NCI-H748 (cell line): ENCODE measurements around the gene SMCHD1.
"Not testable (repeated sequence)": the region's sequence is repeated elsewhere in the genome, so short reads cannot be mapped to it uniquely, and the experiment has no call there.

ENCODE experiments used
- DNase-seq: peaks from one replicate; lab custom pipeline; 2025; ENCODE audit not compliant: unreplicated experiment; lab: John Stamatoyannopoulos, UW

SMCHD1 gene

DNA sequence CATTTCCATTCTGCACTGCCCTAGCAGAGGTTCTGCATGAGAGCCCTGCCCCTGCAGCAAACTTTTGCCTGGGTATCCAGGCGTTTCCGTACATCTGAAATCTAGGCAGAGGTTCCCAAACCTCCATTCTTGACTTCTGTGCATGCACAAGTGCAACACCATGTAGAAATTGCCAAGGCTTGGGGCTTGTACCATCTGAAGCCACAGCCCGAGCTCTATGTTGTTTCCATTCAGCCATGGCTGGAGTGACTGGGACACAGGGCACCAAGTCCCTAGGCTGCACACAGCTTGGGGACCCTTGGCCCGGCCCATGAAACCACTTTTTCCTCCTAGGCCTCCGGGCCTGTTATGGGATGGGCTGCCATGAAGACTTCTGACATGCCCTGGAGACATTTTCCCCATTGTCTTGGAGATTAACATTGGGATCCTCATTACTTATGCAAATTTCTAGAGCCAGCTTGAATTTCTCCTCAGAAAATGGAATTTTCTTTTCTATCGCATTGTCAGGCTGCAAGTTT is 154.2 kb downstream of the SMCHD1 start:
- DNase-seq = not testable (repeated sequence)

DNA sequence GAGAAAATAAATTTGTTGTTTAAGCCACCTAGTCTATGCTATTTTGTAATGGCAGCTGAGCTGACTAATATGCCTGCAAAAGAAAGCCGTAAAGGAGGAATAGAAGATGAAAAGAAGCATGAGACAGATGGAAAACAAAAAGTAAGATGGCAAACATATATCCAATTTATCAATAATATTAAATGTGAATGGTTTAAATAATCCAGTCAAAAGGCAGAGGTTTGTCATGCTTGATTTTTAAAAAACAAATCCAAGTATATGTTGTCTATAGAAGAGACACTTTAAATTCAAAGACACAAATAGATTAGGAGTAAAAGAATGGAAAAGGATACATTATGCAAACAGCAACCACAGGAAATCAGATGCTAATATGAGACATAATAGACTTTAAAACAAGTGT is 155.9 kb downstream of the SMCHD1 start:
- DNase-seq = no peak

DNA sequence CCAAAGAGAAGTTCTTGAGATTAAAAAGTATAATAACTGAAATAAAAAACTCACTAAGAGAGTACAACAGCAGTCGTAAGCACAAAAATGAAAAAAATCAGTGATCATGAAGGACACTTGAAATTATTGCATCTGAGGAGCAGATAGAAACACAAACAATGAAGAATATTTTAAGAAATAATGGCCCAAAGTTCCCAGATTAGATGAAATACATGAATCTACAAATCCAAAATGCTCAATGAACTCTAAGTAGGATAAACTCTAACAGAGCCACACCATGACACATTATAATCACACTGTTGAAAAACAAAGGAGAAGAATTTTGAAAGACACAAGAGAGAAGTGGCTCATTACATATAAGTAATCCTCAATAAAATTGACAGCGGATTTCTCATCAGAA is 159.4 kb downstream of the SMCHD1 start:
- no peak for DNase-seq

DNA sequence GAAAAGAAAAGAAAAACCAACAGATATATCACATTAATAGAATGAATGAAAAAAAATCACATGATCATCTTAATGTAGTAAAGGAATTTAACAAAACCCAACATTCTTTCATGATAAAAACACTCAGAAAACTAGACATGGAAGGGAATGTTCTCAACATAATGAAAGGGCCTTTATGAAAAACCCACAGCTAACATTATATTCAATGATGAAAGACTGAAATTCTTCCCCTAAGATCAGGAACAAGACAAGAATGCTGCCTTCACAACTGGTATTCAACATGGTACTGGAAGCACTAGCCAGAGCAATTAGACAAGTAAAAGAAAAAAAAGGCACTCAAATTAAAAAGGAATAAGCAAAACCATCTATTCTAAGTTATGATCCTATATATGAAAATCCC is 162.8 kb downstream of the SMCHD1 start:
- no peak for DNase-seq

DNA sequence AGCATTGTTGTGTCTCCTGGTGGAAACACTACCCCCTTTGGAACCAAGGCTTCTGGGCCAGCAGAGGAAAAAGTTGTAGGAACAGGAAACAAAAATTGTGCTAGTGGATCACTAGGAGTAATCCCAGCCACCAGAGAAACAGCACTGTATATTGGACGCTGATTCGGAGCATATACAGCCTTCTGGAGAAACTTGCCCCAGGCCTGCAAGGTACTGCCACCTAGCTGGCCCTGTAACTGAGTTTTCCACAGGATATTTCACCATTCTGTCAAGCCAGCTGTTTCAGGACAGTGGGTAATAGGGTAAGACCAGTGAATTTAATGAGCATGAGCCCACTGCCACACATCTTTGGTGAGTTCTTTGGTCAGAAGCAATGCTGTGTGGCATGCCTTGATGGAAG is 166.2 kb downstream of the SMCHD1 start:
- DNase-seq = no peak

DNA sequence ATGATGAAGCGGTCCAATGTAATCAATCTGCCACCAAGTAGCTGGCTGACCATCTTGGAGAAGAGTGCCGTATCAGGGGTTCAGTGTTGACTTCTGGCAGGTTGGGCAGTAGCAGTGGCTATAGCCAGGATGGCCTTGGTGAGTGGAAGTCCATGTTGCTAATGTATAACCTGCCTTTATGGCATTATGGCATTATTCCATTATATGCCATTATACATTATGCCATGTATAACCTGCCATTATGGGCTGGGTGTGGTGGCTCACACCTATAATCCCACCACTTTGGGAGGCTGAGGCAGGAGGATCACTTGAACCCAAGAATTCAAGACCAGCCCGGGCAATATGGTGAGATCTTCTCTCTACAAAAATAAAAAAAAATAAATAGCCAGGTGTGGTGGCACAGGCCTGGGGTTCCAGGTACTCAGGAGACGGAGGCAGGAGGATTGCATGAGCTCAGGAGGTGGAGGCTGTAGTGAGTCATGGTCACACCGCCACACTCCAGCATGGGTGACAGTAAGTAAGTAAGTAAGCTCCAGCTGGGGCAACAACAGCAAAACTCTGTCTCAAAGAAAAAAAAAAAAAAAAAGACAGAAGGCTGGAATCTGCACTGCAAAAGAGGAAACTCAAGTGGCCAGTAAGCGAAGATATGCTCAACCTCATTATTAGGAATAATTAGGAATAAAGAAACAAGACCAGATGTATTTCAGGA is 166.8 kb downstream of the SMCHD1 start:
- DNase-seq = no peak

DNA sequence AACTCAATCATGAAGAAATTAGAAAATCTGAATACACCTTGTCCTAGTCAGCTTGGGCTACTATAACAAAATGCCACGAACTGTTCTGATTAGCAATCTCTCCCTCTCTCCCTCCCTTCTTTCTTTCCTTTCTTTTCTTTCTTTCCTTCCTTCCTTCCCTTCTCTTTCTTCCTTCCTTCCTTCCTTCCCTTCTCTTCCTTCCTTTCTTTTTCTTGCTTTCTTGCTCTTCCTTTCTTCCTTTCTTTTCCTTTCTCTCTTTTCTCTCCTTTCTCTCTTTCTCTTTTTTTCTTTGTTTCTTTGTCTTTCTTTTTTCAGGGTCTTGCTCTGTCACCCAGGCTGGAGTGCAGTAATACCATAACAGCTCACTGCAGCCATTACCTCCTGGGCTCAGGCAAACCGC is 167.7 kb downstream of the SMCHD1 start:
- DNase-seq = no peak

DNA sequence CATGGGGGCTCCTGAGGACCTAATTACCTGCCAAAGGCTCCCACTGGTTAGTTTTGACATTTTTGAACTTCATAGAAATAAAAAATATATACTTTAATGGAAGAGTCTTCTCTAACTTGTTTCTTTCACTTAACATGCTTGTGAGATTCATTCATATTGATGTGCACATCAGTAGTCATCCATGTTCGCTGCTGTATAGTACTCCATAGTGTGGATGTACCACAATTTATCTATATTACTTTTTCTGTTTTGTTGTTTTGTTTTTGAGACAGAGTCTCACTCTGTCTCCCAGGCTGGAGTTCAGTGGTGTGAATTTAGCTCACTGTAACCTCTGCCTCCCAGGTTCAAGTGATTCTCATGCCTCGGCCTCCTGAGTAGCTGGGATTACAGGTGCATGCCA is 168.4 kb downstream of the SMCHD1 start:
- no peak for DNase-seq

DNA sequence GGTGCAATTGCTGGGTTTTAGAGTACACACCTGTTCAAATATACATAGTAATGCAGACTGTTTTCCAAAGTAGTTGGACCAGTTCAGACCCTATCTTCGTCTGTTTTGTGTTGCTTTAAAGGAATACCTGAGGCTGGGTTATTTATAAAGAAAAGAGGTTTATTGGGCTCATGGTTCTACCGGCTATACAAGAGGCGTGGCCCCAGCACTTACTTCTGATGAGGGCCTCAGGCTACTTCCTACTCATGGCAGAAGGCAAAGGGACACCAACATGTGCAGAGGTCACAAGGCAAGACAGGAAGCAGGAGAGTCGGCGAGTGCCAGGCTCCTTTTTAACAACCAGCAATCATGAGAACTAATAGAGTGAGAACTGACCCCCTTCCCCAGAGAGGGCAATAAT is 169.3 kb downstream of the SMCHD1 start:
- no peak for DNase-seq

DNA sequence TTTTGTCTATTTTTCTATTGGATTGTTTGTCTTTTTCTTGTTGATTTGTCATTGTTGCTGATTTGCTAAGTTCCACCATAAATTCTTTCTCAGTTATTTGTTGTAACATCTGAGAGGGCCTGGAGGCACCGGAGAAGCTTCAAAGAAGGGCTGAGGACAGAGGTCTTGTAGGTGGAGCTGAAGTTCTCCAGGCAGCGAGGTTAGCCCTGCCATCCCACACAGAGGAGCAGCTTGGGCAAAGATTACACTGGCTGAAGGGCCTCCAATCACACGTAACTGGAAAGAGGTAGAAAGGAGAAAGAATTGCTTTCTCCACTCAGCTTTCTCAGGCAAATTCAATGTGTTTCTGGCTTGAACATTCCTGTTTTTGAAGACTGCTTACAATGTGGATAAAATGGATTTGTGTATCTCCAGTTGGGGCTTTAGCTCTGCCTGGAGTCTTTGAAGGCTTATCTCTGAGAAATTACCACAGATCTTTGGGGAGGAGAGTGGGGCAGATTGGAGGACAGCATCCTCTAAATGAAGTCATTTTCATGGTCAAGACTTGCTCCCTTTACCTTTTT is 170.2 kb downstream of the SMCHD1 start:
- DNase-seq = no peak

DNA sequence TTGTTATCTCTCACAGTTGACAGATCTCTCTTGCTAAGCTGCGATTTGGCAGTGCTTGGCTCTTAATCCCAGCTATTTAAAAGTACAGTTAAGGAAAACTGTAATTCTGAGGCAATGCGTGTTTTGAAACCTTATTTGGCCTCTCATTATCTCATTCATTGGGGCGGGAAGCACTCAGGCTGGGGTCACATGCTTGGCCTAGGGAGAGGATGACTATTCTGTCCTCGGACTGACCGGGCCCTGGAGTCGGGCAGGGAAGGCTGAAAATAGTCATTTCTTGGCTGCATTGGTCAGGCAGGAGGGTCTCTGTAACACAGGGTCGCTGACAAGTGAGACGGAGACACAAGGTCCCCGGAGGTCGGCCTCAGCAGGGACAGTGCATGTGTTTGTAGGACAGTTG is 171.1 kb downstream of the SMCHD1 start:
- DNase-seq = no peak

DNA sequence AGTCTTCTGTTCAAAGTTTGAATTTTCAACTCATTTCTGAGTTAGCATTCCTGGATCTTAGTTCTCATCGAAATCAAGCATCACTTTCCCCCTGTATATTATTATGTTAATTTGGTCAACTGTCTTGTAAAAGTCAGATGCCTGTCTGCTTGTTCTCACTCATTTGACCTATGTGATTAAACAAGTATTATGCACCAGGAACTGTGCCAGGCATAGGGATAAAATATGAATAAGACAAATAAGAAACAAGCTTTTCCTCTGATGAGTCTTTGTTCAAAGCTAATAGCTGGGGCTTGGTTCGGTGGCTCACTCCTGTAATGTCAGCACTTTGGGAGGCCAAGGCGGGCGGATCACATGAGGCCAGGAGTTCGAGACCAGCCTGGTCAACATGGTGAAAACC is 171.5 kb downstream of the SMCHD1 start:
- DNase-seq = no peak

DNA sequence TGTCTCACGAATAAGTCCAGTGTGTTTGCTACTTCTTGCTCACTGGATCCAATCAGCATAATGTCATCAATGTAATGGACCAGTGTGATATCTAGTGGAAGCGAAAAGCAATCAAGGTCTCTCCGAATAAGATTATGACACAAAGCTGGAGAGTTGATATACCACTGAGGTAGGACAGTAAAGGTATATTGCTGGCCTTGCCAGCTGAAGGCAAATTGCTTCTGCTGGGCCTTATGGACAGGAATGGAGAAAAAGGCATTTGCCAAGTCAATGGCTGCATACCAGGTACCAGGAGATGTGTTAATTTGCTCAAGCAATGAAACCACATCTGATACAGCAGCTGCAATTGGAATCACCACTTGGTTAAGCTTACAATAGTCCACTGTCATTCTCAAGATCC is 180.6 kb downstream of the SMCHD1 start:
- DNase-seq = not testable (repeated sequence)

DNA sequence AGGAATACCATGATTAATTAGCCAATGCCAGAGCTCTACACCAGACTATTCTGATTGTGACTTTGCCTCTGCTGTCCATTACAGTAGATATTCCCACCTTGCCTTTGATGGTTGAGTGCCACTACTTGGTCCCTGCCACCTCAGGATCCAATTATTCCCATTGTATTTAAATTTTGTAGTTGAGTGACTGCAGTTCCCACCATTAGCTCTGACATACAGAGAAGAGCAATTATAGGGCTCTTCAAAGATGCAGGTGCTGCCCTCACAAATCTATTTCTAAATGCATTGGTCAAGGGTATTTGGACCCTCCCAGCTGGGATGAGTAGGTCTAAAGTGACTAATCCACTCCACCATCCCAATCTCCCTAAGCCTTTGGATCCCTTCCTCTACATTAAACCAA is 181.8 kb downstream of the SMCHD1 start:
- DNase-seq = not testable (repeated sequence)

DNA sequence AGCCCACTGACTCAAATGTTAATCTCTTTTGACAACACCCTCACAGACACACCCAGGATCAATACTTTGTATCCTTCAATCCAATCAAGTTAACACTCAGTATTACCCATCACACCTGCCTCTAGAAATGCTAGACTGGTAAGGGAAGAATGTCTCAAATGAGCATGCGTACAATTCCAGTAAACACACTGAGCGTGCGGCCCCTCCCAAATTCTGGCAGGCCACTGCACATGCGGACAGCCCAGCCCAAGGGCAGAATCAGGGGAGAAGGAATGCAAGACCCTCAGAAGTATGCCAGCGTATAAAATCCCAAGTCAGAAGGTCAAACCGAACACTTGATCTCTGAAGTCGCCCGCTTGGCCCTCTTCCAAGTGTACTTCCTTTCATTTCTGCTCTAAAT is 183.7 kb downstream of the SMCHD1 start:
- DNase-seq = no peak

DNA sequence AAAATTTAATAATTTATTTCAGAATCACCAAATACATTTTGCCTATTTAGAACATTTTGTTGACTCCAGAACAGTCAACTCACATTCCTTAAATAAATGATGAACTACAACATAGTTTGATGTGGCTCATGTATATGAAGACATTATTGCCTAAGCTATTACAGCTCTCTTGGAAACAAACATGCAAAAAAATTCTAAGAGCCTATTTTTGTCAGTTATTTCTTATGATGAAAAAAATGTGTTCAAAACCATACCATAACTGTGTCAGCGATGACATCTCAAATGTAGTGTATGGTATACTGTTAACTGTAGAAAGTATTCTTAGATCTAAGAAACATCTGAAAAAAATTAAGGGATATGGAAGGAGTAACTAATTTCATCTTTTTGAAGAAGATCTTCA is 185.0 kb downstream of the SMCHD1 start:
- no peak for DNase-seq

DNA sequence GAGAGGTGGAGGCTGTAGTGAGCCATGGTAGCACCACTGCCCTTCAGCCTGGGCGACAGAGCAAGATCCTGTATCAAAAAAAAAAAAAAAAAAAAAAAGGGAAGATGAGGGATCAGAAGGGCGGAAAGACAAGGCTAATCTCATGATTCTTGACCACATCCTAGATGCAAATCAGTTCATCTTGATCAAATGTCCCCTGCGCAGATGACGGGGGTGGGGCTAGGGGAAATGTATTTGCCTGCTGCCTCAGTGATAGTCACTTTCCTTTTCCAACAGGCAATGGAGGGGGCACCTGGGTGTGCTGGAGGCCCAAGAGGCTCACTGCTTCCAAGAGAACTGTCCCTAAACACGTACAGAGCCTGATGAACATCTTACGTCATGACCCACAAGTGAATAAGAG is 187.6 kb downstream of the SMCHD1 start:
- no peak for DNase-seq

DNA sequence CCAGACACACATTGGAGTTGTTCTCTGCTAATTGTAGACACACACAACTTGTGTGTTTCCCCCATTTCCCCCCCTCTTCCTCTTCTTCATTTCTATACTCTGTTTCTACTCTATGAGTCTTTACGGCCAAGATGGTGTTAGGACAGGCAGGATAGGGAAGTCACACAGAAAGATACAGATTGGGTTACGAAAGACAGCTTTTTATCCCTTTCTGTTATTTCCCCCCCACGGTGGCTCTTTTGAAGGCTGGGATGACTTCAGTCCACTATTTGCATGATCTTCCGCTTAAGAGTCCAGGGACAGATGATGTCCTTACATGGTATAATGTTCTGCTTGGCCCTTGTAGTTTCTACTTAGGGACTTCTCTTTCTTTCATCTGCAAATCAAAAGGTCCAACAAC is 189.6 kb downstream of the SMCHD1 start:
- no peak for DNase-seq

DNA sequence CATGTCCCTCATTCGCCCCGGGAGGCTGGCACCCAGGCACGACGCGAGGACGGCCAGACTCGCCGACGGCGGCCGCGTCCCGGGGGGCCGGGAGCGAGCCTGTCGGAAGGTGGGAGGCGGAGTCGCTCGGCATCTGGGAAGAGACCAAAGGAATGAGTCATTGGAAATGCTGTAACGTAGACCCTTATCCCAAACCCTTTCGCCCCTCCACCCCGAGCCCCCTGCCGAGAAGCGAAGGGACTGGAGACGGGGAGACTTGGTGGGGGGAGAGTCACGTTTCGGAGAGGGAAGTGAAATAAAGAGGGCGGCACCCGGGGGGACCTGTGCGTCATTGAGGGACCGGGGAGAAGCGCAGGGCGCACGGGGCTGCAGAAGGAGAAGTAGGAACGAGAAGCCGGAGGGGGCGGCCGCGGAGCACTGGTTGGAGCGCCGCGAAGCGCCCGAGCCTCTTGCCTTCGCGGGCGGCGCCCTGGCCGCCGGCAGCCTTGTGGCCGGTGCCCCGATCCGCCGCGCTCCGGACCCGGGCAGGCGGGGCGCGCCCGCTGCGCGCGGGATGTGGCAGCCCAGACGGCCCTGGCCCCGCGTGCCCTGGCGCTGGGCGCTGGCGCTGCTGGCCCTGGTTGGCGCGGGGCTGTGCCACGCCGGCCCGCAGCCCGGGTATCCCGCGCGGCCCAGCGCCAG is 191.2 kb downstream of the SMCHD1 start, which contains the start of gene EMILIN2:
Gene EMILIN2, plus strand, starts transcription at position 371 of the 681 bp plus-strand sequence. Its CDS starts 183 bp downstream, at position 554.
- no peak for DNase-seq

DNA sequence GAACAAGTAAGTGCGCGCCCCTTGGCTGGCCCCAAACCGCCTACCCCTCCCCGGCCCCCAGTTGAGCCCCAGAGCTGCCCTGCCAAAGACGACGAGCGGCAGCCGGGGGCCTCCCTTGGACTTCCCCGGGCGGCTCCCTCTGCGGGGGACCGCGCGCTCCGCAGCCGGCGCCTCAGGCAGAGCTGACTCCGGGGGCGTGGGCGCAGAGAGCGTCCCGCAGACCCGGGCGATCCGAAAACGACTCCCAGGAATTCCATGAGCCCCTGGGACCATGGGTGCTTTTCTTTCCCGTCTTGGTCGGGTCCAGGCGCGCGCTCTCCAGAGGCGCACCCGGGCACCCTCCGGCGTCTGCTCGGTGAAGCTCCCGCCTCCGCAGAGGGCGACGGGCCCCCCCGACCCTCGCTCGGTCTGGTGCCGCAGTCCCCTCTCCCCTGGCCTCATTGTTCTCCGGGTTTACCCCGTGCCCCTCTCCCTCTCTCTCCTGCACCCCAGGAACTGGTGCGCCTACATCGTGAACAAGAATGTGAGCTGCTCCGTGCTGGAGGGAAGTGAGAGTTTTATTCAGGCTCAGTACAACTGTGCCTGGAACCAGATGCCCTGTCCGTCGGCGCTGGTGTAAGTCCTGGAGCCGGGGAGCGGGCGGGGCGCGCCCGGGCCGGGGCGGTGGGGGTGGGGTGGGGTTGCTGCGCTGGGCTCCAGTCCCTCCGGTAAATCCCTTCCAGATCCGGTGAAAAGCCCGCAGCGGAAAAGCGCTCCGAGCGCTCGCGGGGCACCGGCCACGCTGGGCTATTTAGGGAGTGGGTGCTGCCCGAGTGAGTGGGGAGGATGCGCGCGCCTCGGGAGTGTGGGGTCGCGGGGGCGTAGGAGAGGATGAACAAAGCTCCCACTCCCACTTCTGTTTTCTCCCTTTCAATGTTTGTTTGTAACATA is 192.1 kb downstream of the SMCHD1 start:
- DNase-seq = no peak
